GM19455 (cell line): Measurements from ENCODE around the gene MINK1.

Source experiments
- ATAC-seq: cut with Tn5 transposase; IDR thresholded peaks from one replicate; pipeline ENCODE4 v1.9.1; 2021; ENCODE audit not compliant: unreplicated experiment

MINK1 gene

DNA sequence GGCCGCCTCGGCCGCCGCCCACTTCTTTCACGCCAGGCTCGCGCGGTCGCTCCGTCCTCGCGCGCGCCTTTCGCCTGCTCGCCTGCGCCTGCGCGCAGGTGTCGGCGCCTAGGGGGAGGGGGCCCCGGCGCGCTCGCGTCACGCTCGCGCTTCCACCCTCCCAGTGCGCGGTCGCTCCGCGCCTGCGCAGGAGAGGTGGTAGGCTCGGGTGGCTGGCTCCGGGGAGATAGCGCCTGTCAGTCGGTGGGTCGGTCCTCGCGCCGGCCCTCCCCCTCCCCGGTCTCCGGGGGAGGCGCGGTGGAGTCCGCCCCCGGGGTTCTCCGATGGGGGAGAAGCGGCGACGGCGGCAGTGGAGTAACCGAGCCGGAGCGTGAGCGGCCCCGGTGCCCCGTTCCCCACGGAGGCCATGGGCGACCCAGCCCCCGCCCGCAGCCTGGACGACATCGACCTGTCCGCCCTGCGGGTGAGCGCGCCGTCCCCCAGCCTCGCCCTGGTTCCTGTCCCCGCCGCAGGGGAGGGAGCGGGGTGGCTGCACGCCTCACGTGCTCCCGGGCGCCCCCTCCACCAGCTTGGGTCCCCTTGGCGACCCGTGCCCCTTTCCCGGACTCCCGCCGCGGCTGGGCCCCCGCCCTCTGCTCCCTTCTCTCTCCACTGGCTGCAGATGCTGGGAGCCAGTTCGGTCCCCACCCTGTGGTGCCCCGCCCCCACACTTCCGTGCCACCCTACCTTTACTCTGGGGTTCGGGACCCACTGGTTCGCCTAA lies at the start of gene MINK1:
TSS of gene MINK1 (plus strand) at position 163 of the 763 bp plus-strand sequence. CDS start at position 407, 244 bp downstream.
- ATAC-seq, result peak; percentile 86

DNA sequence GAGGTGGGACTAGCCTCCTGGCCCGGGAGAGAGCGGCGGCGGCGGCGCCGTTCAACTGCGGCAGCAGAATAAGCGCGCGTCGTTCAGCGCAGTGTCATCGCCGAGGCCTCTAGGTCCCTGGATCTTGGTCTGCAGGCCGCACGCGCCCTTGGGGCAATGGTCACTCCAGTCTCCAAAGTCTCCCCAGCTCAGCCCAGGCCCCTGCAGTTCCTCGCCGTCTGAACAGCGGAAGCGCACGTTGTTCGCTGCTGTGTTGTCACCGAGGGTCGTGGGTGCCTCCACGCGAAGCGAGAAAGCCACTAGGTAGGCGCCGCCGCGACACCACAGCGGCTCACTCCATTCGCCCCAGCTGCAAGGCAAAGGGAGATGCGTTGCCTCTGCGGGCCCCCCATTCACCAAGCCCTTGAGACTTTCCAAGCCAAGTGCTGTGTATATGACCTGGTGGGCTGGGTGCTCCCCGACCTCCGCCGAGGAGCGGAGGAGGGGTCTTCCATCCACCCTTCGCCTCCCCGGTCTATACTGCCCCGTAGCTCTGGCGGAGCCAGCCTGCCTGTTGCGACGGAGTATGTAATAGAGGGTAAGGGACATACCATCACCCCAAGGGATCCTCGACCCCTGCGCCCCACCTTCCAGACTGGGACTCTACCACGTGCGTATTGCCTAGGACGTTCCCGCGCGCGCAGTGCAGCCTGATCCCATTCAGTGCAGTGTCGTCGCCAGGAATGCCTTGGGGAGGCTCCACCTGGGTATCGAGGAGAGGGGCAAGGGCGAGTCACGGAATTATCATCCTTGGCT lies 47.6 kb upstream of the MINK1 start:
- no peak for ATAC-seq

DNA sequence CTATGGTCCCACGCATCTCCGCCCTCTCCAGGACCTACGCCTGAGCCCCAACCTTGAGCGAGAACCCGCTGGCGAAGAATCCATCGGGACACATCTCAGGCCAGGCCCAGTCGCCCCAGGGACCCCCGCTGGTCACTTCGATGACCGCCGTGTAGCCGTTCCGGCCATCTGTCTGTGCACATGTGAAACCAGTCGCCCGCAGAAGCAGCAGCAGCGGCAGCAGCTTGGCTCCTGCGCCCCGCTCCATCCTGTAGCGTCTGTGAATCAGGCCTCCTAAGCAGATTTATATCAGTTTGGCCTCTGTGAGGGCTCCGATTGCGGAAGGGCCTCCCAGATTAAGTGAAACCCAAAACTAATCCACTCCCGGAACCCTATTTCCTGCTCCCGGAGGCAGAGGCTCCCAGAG lies 47.0 kb upstream of the MINK1 start, which contains the start of gene VMO1:
TSS of gene VMO1 (minus strand) at position 259 of the 406 bp plus-strand sequence. CDS start at position 247, 12 bp downstream.
- ATAC-seq, result no peak

DNA sequence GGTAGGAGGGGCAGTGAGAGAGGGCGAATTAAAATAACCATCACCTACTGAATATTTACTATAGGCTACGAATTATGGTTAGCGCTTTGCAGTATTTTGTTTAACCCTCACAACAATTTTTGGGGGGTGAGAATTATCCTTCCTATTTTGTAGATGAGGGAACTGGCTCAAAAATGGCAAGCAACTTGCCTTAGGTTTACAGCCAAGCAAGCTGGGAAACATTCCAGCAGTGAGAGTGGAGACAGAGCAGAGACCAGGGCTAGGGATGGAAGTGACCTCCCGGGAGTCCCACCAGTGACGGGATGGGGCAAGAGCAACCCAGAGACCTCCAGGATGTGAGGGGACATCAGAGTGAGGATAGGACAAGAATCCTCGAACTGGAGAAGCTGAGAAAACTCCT lies 46.6 kb upstream of the MINK1 start:
- ATAC-seq, result no peak

DNA sequence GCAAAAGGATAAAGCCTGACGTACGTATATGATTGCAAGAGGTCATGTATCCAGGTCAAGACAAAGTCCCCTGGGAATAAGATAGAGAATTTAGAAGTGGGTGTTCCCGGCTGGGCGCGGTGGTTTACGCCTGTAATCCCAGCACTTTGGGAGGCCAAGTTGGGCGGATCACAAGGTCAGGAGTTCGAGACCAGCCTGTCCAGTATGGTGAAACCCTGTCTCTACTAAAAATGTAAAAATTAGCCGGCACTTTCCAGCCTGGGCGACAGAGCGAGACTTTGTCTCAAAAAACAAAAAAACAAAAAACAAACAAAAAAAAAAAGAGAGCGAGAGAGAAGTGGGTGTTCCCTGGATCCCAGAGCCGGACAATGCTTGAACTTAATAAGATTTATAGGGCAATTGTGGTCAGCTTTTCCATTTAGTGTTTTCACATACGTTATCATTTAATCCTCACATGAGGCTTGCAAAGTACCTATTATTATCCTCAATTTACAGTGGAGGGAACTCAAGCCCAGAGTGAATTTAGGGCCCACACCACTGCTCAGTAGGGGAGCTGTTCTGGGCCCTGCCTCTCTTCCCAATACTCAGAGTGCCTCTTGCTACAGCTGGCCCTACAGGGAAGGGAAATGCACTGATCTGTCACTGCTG lies 44.9 kb upstream of the MINK1 start:
- no peak for ATAC-seq

DNA sequence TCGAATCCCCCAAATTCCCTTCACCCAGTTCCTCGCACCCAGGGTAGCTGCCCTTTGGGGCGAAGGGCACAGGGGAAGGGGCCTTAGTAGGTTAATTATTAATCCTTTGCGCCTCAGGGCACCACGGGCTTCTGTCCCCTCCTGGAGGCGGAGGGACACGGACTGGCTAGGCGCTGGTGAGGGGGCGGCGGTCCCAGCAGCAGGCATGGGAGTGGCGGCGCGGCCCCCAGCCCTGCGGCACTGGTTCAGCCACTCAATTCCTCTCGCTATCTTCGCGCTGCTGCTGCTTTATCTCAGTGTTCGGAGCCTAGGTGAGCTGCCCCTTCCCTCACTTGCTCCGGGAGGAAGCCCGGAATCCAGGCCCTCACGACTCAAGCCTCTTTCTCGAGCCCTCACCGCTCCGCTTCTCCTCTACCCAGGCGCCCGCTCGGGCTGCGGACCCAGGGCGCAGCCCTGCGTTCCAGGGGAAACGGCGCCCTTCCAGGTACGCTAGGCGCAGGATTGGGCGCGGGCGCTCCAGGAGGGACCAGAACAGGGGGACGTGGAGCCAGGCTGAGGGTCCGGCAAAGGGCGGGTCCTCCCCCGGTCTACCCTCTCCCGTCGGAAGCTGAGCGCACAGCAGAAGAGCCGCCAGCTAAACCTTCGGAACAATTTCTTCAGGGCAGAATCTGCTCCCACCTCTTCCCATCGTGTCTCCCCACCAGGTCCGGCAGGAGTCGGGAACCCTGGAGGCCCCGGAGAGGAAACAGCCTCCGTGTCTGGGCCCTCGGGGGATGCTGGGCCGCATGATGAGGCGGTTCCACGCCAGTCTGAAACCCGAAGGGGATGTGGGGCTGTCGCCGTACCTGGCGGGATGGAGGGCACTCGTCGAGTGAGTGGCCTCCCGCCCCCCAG lies 44.1 kb upstream of the MINK1 start, which contains the start of gene GLTPD2:
TSS of gene GLTPD2 (plus strand) at position 158 of the 894 bp plus-strand sequence. CDS start at position 206, 48 bp downstream.
- ATAC-seq, result no peak

DNA sequence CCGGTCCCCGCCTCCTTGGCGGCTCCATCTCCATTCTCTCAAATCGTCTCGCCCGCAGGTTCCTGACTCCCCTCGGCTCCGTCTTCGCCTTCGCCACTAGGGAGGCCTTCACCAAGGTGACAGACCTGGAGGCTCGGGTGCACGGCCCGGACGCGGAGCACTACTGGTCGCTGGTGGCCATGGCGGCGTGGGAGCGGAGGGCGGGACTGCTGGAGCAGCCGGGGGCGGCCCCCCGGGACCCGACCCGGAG lies 43.5 kb upstream of the MINK1 start:
- peak; percentile 22 for ATAC-seq

DNA sequence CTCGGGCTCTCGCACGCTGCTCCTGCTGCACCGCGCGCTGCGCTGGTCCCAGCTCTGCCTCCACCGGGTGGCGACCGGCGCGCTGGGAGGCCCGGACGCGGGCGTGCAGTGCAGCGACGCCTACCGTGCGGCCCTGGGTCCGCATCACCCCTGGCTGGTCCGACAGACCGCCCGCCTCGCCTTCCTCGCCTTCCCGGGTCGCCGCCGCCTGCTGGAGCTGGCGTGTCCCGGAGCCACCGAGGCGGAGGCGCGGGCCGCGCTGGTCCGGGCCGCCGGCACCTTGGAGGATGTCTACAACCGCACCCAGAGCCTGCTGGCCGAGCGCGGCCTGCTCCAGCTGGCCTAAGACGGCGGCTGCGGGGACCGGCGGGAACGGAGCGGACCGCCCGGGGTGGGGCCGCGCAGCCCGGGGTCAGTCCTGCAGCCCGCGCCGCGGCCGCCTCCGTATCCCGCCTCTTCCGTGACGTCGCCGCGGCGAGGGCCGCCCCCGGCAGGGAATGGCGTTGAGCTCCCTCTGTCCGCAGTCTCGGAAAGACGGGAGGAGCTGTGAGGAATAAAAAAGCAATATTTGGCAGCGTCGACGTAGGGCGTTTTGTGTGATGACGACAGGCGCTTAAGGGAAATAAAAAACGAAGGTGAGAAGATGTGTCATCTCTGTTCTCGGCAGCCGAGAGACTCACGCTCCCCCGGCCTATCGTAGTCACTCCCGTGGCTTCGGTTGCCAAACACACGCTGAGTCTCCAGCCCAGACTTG lies 43.0 kb upstream of the MINK1 start:
- ATAC-seq, result peak; percentile 87

DNA sequence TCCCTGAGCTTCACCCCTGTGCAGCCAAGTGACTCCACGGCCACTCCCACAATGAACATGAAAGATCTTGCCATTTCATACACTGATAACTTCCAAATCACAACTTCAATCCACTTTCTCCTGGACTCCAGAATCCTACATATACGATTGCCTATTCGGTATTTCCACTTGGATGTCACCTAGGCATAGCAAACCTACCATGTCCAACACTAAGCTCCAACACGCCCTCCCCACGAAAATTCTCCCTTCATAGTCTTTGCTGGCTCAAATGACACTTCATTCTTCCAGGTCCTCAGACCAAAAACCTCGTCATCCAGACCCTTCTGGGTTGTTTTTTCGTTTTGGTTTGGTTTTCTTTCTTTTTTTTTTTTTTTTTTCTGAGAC lies 42.4 kb upstream of the MINK1 start:
- no peak for ATAC-seq

DNA sequence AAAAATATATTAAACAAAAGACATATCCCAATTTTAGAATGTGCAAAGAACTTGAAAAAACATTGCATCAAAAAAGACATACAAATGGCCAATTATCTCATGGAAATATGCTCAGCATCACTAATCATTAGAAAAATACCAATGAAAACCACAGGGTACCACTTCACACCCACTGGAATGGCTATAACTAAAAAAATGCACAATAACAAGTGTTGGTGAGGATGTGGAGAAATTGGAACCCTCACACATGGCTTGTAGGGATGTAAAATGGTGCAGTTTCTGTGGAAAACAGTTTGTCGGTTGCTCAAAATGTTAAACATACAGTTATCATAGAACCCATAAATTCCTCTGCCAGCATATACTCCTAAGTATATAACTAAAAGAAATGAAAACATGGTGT lies 38.0 kb upstream of the MINK1 start:
- no peak for ATAC-seq

DNA sequence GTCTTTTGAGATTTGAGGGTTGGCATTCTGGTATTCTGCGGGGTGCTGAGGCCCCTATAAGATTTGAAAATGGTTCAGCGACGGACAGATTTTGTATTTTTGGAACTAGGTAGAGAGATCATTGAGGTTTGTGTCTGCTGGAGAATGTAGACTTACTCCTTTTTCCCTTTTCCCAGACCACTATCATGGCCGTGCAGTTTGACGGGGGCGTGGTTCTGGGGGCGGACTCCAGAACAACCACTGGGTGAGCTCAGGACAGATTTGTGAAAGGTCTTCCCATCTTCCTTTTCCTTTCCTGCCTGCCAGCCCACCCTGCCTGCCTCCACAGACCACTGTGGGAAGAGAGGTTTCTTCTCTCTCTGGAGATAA lies 36.6 kb upstream of the MINK1 start:
- ATAC-seq, result no peak

DNA sequence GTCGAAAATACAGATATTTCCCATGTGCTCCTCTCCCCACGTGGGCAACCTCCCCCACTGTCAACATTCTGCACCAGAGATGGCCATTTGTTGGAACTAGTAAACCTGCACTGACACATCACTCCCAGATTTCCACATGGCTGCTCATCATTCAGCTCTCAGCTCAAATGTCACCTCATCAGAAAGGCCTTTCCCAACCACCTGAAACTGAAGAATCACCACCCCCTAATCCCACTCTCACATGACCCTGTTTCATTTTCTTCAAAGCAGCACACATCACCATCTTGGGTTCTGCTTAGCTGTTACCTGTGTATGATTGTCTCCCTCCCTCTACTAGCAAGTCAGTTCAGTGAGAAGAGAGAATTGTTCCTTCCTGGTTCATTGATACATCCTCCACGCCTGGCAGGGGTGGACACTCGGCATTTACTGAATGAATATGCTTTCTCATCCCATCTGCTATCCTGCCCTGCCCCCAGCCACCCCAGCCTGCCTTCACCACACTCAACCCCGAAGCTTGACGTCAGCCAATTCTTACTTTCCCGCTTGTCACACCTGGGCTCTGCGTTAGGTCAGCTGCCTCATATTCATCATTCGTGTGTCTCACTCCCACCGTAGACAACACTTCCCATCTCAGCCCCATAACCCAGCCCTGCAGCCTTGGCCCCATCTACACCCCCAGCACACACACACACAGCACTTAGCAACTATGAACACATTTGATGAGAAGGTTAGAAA lies 32.5 kb upstream of the MINK1 start:
- ATAC-seq, result no peak

DNA sequence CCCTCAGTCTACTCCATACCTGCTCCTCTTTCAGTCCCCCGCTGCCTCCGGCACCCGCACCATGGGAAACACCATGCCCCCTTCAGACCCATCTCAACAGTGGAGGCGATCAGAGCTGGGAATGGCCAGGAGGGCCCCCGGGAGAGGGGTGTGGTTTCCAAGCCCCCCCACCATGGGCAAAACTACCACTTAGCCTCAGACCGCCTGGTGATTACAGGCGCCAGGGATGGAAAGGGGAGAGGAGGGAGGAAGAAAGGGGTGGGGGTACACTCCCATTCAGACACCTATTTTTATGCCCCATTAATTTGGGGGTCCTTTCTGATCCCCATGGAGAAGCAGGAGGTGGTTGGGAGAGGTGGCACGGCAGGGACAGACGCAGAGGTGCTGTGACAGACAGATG lies 30.9 kb upstream of the MINK1 start, which contains the start of gene C17orf114:
TSS of gene C17orf114 (minus strand) at position 101 of the 400 bp plus-strand sequence.
- ATAC-seq, result no peak

DNA sequence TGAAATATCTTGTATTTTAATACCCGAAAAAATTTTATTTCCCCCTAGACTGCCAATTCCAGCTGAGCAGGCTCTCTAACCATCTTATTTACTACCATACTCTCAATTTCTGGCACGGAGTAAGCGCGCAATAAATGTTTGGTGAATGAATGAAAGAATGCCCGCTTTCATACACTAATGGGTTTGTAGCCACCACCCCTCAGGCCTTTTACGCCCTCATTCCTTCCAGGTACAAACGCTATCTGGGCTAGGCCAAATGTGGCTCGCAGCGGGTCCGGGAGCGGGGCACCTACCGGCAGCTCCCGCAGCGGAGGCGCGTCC lies 26.7 kb upstream of the MINK1 start:
- ATAC-seq, result no peak

DNA sequence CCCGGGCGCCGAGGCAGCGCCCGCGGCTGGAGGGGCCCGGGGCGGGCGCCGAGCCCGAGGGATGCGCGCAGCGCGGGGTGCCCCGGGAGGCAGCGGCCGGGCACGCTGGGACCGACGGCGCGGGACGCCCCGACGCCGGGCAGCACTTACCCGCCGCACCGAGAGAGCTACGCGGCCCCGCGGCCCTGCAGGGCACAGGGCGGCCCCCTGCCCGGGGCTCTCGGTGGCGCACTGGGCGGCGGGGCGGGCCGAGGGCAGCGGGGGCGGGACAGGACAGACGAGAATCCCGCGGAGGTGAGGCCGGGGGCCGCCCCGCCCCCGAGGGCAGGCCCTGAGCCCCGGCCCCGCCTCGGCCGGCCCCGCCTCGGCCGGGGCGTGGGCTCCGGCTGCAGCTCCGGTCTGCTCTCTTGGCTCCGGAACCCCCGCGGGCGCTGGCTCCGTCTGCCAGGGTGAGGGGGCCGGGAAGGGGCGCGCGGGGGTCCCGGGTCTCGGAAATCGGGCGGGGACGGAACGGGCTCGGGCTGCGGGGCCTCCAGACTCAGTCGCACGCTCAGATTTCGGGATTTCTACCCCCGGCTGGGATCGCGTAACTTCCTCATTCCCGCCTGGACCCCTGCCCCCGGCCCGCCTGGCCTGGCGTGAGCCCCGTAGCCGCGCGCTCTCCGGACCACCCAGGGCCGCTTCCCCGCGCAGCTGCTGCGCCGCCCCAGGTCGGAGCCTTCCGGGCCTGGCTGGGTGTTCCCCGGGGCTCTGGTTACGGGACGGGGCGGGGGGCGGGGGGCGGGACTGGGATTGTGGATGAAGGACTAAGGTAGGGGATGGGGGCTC lies 26.1 kb upstream of the MINK1 start, which contains the start of gene PLD2:
TSS of gene PLD2 (plus strand) at position 376 of the 828 bp plus-strand sequence. CDS start 621 bp downstream, outside the sequence.
- peak; percentile 85 for ATAC-seq

DNA sequence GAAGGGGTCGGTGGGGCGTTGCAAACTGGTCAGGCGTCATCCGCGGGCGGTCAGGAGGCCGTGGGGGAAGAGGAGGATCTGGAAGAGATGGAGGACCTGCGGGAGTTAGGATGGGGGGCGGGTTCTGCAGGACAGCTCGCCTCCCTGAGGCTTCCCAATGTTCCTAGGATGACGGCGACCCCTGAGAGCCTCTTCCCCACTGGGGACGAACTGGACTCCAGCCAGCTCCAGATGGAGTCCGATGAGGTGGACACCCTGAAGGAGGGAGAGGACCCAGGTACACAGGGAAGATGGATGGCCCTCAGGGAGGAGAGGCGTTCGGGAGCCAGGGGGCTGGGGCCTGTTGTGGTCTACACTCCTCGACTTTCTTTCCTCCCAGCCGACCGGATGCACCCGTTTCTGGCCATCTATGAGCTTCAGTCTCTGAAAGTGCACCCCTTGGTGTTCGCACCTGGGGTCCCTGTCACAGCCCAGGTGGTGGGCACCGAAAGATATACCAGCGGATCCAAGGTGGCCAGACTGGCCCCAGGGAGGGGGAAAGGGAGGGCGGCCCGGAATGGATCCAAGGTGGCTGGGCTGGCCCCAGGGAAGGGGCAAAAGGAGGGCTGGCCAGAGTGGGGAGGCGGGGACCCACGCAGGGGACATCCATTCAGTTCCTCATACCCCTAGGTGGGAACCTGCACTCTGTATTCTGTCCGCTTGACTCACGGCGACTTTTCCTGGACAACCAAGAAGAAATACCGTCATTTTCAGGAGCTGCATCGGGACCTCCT lies 25.3 kb upstream of the MINK1 start:
- ATAC-seq, result no peak

DNA sequence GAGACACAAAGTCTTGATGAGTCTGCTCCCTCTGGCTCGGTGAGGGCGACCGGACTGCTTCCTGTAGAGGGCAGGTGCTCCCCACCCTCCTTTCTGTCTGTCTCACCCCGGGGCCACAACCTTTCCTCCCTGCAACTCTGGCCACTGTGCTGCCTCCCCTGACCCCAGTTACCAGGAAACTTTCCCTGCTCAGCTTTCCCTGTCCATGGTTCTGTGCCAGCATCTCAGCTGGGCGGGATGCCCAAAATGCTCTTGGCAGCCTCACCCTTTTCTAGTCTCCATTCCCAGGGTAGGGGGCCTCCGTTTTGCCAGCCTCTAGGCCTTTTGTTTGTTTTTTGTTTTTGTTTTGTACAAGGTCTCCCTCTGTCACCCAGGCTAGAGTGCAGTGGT lies 24.8 kb upstream of the MINK1 start:
- ATAC-seq, result no peak
